GM19438 (cell line): Measurements from ENCODE around the gene CDC5L.

ENCODE experiments used
- ATAC-seq: cut with Tn5 transposase; IDR thresholded peaks from one replicate; pipeline ENCODE4 v1.9.1; 2021; ENCODE audit warnings: low read depth; ENCODE audit not compliant: unreplicated experiment

The CDC5L gene

GRCh38 chr6:44494011-44494501 lies 106.5 kb downstream of the CDC5L start:
- ATAC-seq, result no peak

DNA sequence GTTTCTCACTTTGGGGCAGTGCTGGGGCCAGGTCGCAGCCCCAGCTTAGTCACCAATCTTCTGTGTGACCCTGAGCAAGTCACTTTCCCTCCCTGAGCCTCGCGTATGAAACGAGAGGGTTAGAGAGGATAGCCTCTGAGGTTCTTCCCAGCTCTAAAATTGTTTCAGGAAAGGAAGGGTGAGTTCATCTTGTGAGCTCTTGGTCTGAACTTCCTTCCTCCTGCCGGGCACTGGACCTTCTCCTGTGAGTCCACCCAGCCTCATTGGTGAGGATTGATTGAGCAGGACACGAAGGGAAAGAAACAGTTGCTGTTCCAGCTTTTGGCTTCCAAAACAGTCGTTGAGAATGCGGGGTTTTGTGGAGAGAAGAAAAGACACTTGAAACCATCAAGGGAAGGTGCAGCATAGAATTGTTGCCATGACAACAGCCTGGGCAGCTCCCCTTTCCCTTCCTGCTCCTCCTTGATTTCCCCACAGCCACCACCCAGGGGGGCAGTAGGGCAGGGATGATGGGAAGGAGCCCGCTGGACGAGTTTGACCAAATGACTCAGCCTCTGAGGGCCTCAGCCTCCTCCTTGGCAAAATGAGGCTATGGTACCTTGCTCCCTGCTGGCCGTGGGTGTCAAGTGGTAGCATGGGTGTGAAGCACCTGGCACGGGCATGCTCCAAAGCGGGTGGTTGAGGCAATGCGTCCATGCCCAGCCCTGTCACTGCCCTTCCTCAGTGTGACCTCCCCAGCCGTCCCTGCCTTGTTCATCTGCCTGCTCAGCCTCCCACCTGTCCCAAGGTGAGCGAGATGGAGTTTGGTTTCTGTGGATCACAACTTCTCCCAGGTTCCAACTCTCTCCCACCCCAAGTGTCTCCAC lies 107.8 kb downstream of the CDC5L start:
- ATAC-seq, result no peak

- ATAC-seq, result no peak
Observed at GRCh38 chr6:44496665-44497369, 109.3 kb downstream of the CDC5L start.

DNA sequence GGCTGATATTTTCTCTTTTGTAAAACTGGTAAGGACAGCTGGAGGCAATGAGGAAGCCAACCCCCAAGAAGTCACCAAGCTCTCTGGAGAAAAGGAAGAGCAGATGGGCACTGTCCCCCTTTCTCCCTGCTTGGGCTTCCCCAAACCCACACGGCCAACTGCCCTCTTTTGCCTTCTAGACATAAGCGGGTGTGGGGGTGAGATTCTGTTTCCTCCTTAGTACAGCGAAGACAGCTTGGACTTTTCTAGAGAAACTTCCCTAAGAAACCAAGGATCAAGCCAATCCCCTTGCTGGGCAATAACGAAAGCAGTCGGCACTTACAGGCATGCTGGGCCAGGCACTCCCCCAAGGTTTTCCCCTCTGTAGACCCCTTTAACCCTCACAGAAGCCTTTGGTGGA lies 110.3 kb downstream of the CDC5L start:
- ATAC-seq, result no peak

GRCh38 chr6:44498436-44498835 lies 110.9 kb downstream of the CDC5L start:
- no peak for ATAC-seq

- no peak for ATAC-seq
Observed at GRCh38 chr6:44499609-44500008, 112.1 kb downstream of the CDC5L start.
